ENCODE results near the gene PANX2. TPM values are rescaled to one million over a fixed set of nuclear protein-coding genes. Genes with fewer than 3 reads are reported as not detected.
A peak's percentile ranks its signal among the peaks of the same experiment; 100 is the strongest.

The PANX2 gene
- total and polyA plus RNA-seq, 2 of the 13 experiments (the other 11 are each of a cell fraction or from before 2014, with no cell fraction given) = 0.15 to 1.1 TPM

DNA sequence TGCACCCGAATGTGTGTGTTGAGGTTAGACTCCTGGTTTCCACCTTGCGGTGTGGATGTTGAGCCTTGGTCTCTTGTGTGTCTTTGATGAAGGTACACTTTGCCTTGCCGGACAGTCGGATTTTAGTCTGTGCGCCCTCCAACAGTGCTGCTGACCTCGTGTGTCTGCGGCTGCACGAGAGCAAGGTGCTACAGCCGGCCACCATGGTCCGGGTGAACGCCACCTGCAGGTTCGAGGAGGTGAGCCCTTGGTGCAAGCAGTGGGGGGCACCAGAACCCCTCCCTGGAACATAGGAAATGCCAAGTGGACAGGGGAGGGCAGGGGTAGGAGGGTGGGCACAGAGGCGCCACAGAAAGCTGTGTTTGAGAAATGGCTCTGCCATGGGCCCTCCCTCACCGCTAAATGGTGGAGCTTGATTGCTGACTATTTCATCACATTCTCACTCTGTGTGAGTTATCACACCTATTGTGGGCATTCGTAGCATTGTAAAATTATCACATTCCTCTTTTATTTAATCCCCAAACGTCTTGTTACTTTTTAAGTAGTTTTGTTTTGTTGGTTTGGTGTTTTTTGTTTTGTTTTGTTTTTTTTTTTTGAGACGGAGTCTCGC, 26.4 kb upstream of the PANX2 start (continued):
- TF ChIP-seq AHR (CRISPR knock-in tag; IDR thresholded peaks at IDR 0.05) (no peak), NR2C2 (CRISPR knock-in tag; IDR thresholded peaks at IDR 0.05; ENCODE audit: borderline replicate concordance) (0 out of 2 replicates have a peak, but pooled peaks have one; percentile 19), KLF15 (CRISPR knock-in tag; IDR thresholded peaks at IDR 0.05; ENCODE audit: borderline replicate concordance) (no peak), RARA (CRISPR knock-in tag; IDR thresholded peaks at IDR 0.05) (0 out of 2 replicates have a peak, but pooled peaks have one; percentile 19), ZFY (CRISPR knock-in tag; IDR thresholded peaks at IDR 0.05) (no peak), DMAP1 (CRISPR knock-in tag; IDR thresholded peaks at IDR 0.05) (no peak), SRSF4 (IDR thresholded peaks at IDR 0.05; ENCODE audit: low read depth, low read length, poor library complexity, severe bottlenecking) (no peak), AGO2 (optimal IDR thresholded peaks at IDR 0.05; ENCODE audit: low read depth, low read length) (no peak), ATRX (CRISPR knock-in tag; IDR thresholded peaks at IDR 0.05; ENCODE audit: borderline replicate concordance) (no peak), ZNF749 (CRISPR knock-in tag; IDR thresholded peaks at IDR 0.05; ENCODE audit: borderline replicate concordance) (no peak), RELA (CRISPR knock-in tag; IDR thresholded peaks at IDR 0.05) (no peak), GATAD2A (CRISPR knock-in tag; IDR thresholded peaks at IDR 0.05) (peak; percentile 28; the same call in 1 of the 2 replicates), TFDP1 (CRISPR knock-in tag; IDR thresholded peaks at IDR 0.05; ENCODE audit: borderline replicate concordance) (peak; percentile 72; the same call in 1 of the 2 replicates), SOX5 (CRISPR knock-in tag; IDR thresholded peaks at IDR 0.05; ENCODE audit: borderline replicate concordance) (no peak), CHCHD3 (CRISPR knock-in tag; IDR thresholded peaks at IDR 0.05) (no peak), ZBTB39 (CRISPR knock-in tag; IDR thresholded peaks at IDR 0.05) (no peak), GABPB1 (CRISPR knock-in tag; IDR thresholded peaks at IDR 0.05) (no peak; the same call in none of the 2 replicates), STAG1 (CRISPR knock-in tag; IDR thresholded peaks at IDR 0.05) (peak; percentile 48)
- TF ChIP-seq, protein P1, sequence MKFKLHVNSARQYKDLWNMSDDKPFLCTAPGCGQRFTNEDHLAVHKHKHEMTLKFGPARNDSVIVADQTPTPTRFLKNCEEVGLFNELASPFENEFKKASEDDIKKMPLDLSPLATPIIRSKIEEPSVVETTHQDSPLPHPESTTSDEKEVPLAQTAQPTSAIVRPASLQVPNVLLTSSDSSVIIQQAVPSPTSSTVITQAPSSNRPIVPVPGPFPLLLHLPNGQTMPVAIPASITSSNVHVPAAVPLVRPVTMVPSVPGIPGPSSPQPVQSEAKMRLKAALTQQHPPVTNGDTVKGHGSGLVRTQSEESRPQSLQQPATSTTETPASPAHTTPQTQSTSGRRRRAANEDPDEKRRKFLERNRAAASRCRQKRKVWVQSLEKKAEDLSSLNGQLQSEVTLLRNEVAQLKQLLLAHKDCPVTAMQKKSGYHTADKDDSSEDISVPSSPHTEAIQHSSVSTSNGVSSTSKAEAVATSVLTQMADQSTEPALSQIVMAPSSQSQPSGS (CRISPR knock-in tag; IDR thresholded peaks at IDR 0.05) = no peak
- TF ChIP-seq, protein P2, sequence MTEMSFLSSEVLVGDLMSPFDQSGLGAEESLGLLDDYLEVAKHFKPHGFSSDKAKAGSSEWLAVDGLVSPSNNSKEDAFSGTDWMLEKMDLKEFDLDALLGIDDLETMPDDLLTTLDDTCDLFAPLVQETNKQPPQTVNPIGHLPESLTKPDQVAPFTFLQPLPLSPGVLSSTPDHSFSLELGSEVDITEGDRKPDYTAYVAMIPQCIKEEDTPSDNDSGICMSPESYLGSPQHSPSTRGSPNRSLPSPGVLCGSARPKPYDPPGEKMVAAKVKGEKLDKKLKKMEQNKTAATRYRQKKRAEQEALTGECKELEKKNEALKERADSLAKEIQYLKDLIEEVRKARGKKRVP (CRISPR knock-in tag; IDR thresholded peaks at IDR 0.05) = peak in 1 of 2 experiments; percentile 84; a peak in 2 of 4 replicates
- TF ChIP-seq, protein P3, sequence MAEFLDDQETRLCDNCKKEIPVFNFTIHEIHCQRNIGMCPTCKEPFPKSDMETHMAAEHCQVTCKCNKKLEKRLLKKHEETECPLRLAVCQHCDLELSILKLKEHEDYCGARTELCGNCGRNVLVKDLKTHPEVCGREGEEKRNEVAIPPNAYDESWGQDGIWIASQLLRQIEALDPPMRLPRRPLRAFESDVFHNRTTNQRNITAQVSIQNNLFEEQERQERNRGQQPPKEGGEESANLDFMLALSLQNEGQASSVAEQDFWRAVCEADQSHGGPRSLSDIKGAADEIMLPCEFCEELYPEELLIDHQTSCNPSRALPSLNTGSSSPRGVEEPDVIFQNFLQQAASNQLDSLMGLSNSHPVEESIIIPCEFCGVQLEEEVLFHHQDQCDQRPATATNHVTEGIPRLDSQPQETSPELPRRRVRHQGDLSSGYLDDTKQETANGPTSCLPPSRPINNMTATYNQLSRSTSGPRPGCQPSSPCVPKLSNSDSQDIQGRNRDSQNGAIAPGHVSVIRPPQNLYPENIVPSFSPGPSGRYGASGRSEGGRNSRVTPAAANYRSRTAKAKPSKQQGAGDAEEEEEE (CRISPR knock-in tag; IDR thresholded peaks at IDR 0.05; ENCODE audit: borderline replicate concordance) = no peak
- TF ChIP-seq, protein P4, sequence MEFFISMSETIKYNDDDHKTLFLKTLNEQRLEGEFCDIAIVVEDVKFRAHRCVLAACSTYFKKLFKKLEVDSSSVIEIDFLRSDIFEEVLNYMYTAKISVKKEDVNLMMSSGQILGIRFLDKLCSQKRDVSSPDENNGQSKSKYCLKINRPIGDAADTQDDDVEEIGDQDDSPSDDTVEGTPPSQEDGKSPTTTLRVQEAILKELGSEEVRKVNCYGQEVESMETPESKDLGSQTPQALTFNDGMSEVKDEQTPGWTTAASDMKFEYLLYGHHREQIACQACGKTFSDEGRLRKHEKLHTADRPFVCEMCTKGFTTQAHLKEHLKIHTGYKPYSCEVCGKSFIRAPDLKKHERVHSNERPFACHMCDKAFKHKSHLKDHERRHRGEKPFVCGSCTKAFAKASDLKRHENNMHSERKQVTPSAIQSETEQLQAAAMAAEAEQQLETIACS (CRISPR knock-in tag; IDR thresholded peaks at IDR 0.05) = no peak

Measured in HepG2 (cell line).